T-helper 9 cell (primary cell): ENCODE results near the gene TAF3.

Experiments used
- DNase-seq: peaks from one replicate; pipeline ENCODE4 v3.0.0-alpha.2; 2020

TAF3 gene

GRCh38 chr10:7813481-7813880, 4.8 kb upstream of the TAF3 start:
- DNase-seq = no peak

DNA sequence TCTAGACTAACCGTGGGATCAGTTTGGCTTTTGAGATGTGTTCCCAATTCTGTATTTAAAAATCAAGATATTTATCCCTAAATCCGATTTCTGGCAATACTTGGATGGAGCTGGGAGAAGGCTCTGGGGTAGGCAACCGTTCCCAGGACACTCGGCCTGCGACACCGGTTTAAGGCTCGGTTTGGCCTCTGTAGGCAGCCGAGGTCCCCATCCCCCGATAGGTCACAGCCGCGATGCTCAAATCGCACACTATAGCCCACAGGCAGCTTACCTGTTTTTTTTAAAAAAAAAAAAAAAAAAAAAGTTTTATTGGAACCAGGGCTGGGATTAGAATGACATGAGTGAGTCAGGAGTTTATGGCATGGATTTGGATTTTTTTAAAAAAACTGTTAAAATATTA, 729 bp upstream of the TAF3 start:
- no peak for DNase-seq

DNA sequence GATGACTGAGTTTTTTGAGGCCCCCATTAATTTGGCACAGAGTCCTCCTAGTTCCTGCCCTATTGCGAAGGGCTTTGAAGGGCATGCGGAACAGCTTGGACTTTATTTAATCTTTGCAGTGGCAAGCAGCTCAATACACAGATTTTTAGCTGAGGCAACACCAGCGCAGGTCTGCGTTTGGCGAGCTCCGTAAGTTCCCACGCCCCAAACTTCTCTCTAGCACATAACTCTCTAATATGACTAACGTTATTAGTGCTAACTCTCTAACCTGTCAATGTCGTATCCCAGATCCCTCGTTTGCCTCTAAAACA, 366 bp upstream of the TAF3 start:
- DNase-seq = no peak

DNA sequence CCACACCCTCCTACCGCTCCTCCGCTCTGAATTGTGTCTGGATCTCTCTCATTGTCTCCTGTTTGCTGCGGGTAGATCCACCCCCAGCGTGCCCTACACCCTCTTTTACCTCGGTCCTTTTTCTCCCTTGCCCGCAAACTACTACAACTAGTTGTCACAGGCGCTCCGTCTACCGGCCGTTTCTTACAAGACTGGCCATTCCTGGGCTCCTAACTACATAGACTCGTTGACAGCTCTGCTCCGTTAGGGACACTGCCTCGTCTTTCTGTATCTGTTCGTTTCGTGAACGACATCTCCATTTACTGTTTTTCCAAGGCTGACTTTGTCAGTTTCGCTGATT, 786 bp downstream of the TAF3 start:
- no peak for DNase-seq

DNA sequence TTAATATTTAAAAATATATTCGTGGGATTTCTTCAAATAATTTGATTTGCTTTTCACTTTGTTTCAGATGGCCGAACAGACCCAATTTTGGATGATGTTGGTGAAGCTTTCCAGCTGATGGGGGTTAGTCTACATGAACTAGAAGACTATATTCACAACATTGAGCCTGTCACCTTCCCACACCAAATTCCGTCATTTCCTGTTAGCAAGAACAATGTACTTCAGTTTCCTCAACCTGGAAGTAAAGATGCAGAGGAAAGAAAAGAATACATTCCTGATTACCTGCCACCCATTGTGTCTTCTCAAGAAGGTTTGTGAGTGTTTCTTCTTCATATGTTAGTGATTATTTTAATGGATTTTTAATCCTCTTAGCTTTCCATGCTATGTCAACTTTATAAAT, 5.9 kb downstream of the TAF3 start:
- DNase-seq = no peak

- DNase-seq = no peak
Observed at GRCh38 chr10:7826971-7827370, 8.7 kb downstream of the TAF3 start.

DNA sequence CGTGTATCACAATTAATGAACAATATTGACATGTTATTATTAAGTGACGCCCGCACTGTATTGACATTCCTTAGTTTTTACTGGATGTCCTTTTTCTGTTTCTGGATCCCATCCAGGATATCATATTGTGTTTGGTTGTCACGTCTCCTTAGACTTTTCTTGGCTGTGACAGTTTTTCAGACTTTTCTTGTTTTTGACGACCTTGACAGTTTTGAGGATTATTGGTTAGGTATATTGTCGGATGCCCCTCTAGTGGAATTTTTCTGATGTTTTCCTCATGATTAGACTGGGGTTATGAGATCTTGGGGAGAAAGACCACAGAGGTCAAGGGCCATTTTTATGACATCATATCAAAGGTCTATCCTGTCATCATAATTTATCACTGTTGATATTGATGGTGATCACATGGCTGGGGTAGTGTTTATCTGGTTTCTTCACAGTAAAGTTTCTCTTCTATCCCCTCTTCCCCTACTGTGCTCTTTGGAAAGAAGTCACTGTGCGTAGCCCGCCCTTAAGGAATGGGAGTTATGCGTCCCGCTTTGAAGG, 11.1 kb downstream of the TAF3 start:
- DNase-seq = no peak

GRCh38 chr10:7832060-7832459, 13.8 kb downstream of the TAF3 start:
- DNase-seq = no peak

DNA sequence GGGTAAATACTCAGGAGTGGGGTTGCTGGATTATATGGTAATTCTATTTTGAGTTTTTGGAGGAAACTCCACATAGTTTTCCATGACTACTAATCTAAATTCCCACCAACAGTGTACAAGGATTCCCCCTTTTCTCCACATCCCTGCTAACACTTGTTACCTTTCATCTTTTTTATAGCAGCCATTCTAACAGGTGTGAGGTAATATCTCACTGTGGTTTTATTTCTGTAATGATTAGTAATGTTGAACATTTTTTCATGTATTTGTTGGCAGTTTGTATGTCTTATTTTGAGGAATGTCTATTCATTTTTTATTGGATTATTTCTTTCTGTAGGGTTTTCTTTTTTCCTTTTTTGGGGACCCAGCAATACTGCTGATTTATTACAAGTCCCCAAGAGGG, 14.9 kb downstream of the TAF3 start:
- no peak for DNase-seq

- no peak for DNase-seq
Observed at GRCh38 chr10:7834262-7834661, 16.0 kb downstream of the TAF3 start.

DNA sequence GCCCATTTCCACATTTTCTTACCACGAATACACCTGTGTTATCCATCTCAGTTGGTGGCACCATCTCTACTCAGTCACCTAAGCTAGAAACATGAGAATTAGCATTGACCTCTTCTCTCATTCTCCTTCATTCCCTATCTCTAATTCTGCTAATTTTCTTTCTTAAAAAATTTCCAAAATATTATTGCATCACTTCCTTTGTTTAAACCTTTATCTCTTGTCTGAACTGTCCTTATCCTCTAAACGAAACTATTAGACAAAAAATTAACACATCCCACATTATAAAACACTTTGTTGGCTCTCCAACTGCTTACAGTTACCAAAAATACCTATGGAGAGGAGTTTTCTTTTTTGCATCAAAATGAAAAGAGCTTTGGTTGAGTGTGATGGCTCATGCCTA, 18.3 kb downstream of the TAF3 start:
- DNase-seq = no peak

DNA sequence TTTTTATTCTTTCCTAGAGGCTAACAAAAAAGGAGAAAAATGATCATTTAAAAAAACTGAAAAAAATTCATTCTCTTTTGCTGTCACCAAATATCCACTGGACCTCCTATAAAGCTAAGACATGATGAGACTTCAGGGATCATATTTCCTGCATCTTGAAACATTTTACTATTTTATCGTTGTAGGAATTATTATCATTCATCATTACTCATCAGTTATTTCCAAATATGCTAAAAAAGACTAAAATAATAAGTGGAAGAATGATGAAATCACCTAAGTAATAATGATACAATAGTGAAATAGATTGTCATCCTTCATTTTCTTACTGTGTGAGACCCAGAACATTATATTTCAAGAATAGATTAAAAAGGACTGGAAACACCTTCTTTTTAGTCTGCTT, 28.3 kb downstream of the TAF3 start:
- no peak for DNase-seq

GRCh38 chr10:7853226-7853842, 35.0 kb downstream of the TAF3 start:
- no peak for DNase-seq

- DNase-seq = no peak
Observed at GRCh38 chr10:7853890-7854289, 35.6 kb downstream of the TAF3 start.

- no peak for DNase-seq
Observed at GRCh38 chr10:7855205-7855604, 36.9 kb downstream of the TAF3 start.

- no peak for DNase-seq
Observed at GRCh38 chr10:7856678-7857077, 38.4 kb downstream of the TAF3 start.

DNA sequence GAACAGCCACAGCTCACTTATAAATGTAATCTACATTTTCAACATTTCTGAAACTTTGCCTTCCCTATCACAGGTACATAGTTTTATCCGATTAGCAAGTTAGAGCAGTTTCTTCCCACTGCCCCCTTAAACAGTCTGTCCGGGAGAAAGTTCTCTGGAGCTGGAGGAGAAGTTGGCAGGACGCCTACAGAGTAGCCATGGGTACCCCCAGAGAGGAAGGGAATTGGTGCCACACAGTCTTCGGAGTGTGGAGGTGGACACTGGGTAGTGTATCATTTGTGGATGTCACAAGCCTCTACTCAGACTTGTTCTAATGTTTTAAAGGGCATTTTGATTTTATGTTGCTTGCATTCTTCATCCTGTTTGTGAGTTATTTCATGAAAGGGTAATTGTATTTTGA, 39.0 kb downstream of the TAF3 start:
- DNase-seq = no peak

- DNase-seq = no peak
Observed at GRCh38 chr10:7861509-7862120, 43.3 kb downstream of the TAF3 start.

DNA sequence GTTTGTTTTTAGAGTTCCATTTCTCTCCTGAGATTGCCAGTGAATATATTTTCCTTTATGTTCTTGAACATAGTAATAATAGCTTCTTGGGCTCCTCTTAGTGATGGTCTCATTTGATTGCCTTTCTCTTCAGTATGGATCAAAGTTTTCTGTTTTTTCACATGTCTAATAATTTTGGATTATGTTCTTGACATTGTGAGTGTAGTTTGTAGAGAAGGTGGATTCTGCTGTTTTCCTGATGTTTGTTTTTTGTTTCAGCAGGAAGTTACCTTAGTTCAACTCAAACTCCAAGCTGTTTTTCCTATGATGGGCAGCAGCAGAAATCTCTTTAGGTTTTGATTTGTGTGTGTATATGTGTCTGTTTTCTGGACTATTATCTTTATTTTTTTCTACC, 43.8 kb downstream of the TAF3 start:
- DNase-seq = no peak

GRCh38 chr10:7866176-7866575, 47.9 kb downstream of the TAF3 start:
- no peak for DNase-seq

GRCh38 chr10:7872041-7872442, 53.7 kb downstream of the TAF3 start:
- DNase-seq = no peak

DNA sequence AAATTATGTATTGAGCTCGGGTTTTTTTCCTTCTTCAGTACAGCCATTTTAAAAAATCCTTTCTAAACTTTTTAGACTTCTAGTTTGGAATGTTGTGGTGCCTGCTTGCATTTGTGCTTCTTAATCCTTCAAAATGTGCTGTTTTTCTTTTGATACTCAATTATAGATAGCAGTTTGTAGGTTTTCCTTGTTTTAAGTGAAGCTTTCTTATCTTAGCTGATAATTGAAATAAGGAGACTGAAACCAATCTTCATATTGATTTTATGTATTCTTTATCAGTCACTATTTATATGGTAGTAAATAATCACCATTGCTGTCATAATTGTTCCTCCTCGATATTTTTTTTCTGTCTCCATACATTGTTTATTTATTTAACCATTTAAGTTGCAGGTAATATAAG, 56.6 kb downstream of the TAF3 start:
- no peak for DNase-seq

- no peak for DNase-seq
Observed at GRCh38 chr10:7876541-7877127, 58.3 kb downstream of the TAF3 start.

DNA sequence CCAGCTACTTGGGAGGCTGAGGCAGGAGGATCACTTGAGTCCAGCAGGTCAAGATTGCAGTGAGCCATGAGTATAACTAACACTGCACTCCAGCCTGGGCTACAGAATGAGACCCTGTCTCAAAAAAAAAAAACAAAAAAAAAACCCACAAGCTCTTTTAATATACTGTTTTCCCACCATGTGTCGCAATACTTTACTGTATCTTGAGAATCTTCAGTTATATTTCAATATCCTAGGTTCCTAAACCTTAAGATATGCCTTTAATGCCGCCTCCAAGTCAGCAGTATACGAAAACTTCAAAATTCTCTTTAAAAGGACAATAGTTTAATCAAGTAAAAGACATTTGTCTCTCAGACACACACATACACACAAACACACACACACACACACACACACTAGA, 62.8 kb downstream of the TAF3 start:
- no peak for DNase-seq

GRCh38 chr10:7886056-7886455, 67.8 kb downstream of the TAF3 start:
- no peak for DNase-seq
